NCI-H1930 (cell line): ENCODE measurements around the gene NTF3.

Source experiments
- DNase-seq, 2 experiments: peaks; one replicate each; lab custom pipeline; 2025; lab: John Stamatoyannopoulos, UW

Gene NTF3

GRCh38 chr12:5511256-5511643 lies 79.3 kb downstream of the NTF3 start:
- DNase-seq, result no peak

- no peak for DNase-seq
Observed at GRCh38 chr12:5511644-5512600, 80.0 kb downstream of the NTF3 start.

GRCh38 chr12:5512601-5512970 lies 80.7 kb downstream of the NTF3 start:
- no peak for DNase-seq

- DNase-seq, result no peak
Observed at GRCh38 chr12:5513406-5513805, 81.5 kb downstream of the NTF3 start.

- DNase-seq, result no peak
Observed at GRCh38 chr12:5514016-5514415, 82.1 kb downstream of the NTF3 start.

GRCh38 chr12:5514545-5514944 lies 82.6 kb downstream of the NTF3 start:
- no peak for DNase-seq

- DNase-seq, result no peak
Observed at GRCh38 chr12:5515458-5515857, 83.5 kb downstream of the NTF3 start.

GRCh38 chr12:5516371-5517241 lies 84.7 kb downstream of the NTF3 start:
- no peak for DNase-seq

- DNase-seq, result no peak
Observed at GRCh38 chr12:5518584-5519365, 86.9 kb downstream of the NTF3 start.

GRCh38 chr12:5520037-5520436 lies 88.1 kb downstream of the NTF3 start:
- no peak for DNase-seq

- no peak for DNase-seq
Observed at GRCh38 chr12:5520831-5521230, 88.9 kb downstream of the NTF3 start.

- DNase-seq, result no peak
Observed at GRCh38 chr12:5521456-5522325, 89.8 kb downstream of the NTF3 start.

GRCh38 chr12:5522432-5523335 lies 90.8 kb downstream of the NTF3 start:
- no peak for DNase-seq

- DNase-seq, result no peak
Observed at GRCh38 chr12:5523396-5524115, 91.6 kb downstream of the NTF3 start.

- no peak for DNase-seq
Observed at GRCh38 chr12:5524116-5524768, 92.3 kb downstream of the NTF3 start.

GRCh38 chr12:5524769-5525436 lies 93.0 kb downstream of the NTF3 start:
- DNase-seq, result no peak

- DNase-seq, result no peak
Observed at GRCh38 chr12:5525783-5526367, 94.0 kb downstream of the NTF3 start.

GRCh38 chr12:5533368-5533767 lies 101.5 kb downstream of the NTF3 start:
- DNase-seq, result no peak
